Measurements from ENCODE around the gene MIOX.
A peak's percentile ranks its signal among the peaks of the same experiment; 100 is the strongest.
"Not testable (repeated sequence)": the region's sequence is repeated elsewhere in the genome, so short reads cannot be mapped to it uniquely, and the experiment has no call there.

MIOX gene

GRCh38 chr22:50520184-50520583, 33.5 kb downstream of the MIOX start:
- not testable (repeated sequence) for DNase-seq

- no peak for DNase-seq
Observed at GRCh38 chr22:50520826-50521453, 34.3 kb downstream of the MIOX start.

- DNase-seq, result no peak
Observed at GRCh38 chr22:50521710-50522109, 35.1 kb downstream of the MIOX start.

- no peak for DNase-seq
Observed at GRCh38 chr22:50522208-50522805, 35.6 kb downstream of the MIOX start.

GRCh38 chr22:50522806-50523438, 36.3 kb downstream of the MIOX start:
- DNase-seq, result no peak

- no peak for DNase-seq
Observed at GRCh38 chr22:50523458-50523805, 36.8 kb downstream of the MIOX start.

- no peak for DNase-seq
Observed at GRCh38 chr22:50523806-50524675, 37.4 kb downstream of the MIOX start.

- DNase-seq, result no peak
Observed at GRCh38 chr22:50524676-50525103, 38.0 kb downstream of the MIOX start.

- DNase-seq, result peak; percentile 95
Observed at GRCh38 chr22:50525104-50525857, 38.6 kb downstream of the MIOX start, which contains the start of gene SCO2. TSS of gene SCO2 (minus strand) at chr22:50525598. CDS start at chr22:50524411, 1,187 bp downstream.

- DNase-seq, result no peak
Observed at GRCh38 chr22:50525858-50526107, 39.1 kb downstream of the MIOX start.

GRCh38 chr22:50526108-50526833, 39.6 kb downstream of the MIOX start:
- DNase-seq, result peak; percentile 58

GRCh38 chr22:50526834-50527801, 40.5 kb downstream of the MIOX start:
- no peak for DNase-seq

- DNase-seq, result no peak
Observed at GRCh38 chr22:50527921-50528681, 41.4 kb downstream of the MIOX start.

GRCh38 chr22:50528682-50529415, 42.2 kb downstream of the MIOX start:
- DNase-seq, result no peak

- no peak for DNase-seq
Observed at GRCh38 chr22:50529416-50529896, 42.8 kb downstream of the MIOX start.

- DNase-seq, result peak; percentile 63
Observed at GRCh38 chr22:50529897-50530579, 43.4 kb downstream of the MIOX start, which contains the start of gene TYMP. TSS of gene TYMP (minus strand) at chr22:50530012. CDS start at chr22:50529709, 303 bp downstream.

- DNase-seq, result no peak
Observed at GRCh38 chr22:50530580-50530876, 43.9 kb downstream of the MIOX start.

- peak; percentile 68 for DNase-seq
Observed at GRCh38 chr22:50530877-50531545, 44.4 kb downstream of the MIOX start.
